ENCODE data around the gene SRM.

- TF ChIP-seq EZH2 (IDR thresholded peaks at IDR 0.05; ENCODE audit: insufficient read depth, poor library complexity, severe bottlenecking) (no peak), EZH2phosphoT487 (IDR thresholded peaks at IDR 0.05; ENCODE audit: insufficient read depth, low read depth) (no peak)
These were observed 11.1 kb upstream of the SRM start for GRCh38 chr1:11070876-11071275.

Data from GM23248 (cell line).